ENCODE results near the gene EEPD1. TPM values are rescaled to one million over a fixed set of nuclear protein-coding genes. Genes with fewer than 3 reads are reported as not detected.
"Not testable (repeated sequence)": the region's sequence is repeated elsewhere in the genome, so short reads cannot be mapped to it uniquely, and the experiment has no call there.

The EEPD1 gene
- total RNA-seq, 1 donor from 2014 or later = 12.5 TPM

GRCh38 chr7:36317276-36317675 is 164.2 kb downstream of the EEPD1 start:
- Histone ChIP-seq H3K27ac (ENCODE audit: low read depth, low read length) (no peak overlapping the region), H3K9ac (ENCODE audit: low read depth in 1 of 3, low read length in 3 of 3) (no peak overlapping the region), H3K27me3 (ENCODE audit: control insufficient read depth in 3 of 3, insufficient read depth in 3 of 3, low read length in 3 of 3) (no peaks in the 10 kb centered on the region), H3K4me3 (ENCODE audit: low read length in 3 of 3) (no peak overlapping the region), H3K9me3 (ENCODE audit: control insufficient read depth in 3 of 3, low read length in 3 of 3) (no peaks in the 10 kb centered on the region), H3K36me3 (ENCODE audit: control insufficient read depth in 3 of 3, insufficient read depth in 3 of 3, low read length in 3 of 3) (no peaks in the 10 kb centered on the region), H3K4me1 (ENCODE audit: control insufficient read depth in 3 of 3, insufficient read depth in 3 of 3, low read length in 3 of 3) (peaks cover 0 to 3% (median 3%) of the 10 kb centered on the region in 3 donors)

GRCh38 chr7:36318116-36318515 is 165.1 kb downstream of the EEPD1 start:
- Histone ChIP-seq H3K9ac (ENCODE audit: low read depth in 1 of 3, low read length in 3 of 3) (no peak overlapping the region), H3K27ac (ENCODE audit: low read depth, low read length) (no peak overlapping the region), H3K9me3 (ENCODE audit: control insufficient read depth in 3 of 3, low read length in 3 of 3) (no peaks in the 10 kb centered on the region), H3K4me1 (ENCODE audit: control insufficient read depth in 3 of 3, insufficient read depth in 3 of 3, low read length in 3 of 3) (peaks cover 0 to 3% (median 3%) of the 10 kb centered on the region in 3 donors), H3K36me3 (ENCODE audit: control insufficient read depth in 3 of 3, insufficient read depth in 3 of 3, low read length in 3 of 3) (no peaks in the 10 kb centered on the region), H3K4me3 (ENCODE audit: low read length in 3 of 3) (no peak overlapping the region), H3K27me3 (ENCODE audit: control insufficient read depth in 3 of 3, insufficient read depth in 3 of 3, low read length in 3 of 3) (no peaks in the 10 kb centered on the region)

- H3K27me3 ChIP-seq (ENCODE audit: control insufficient read depth in 3 of 3, insufficient read depth in 3 of 3, low read length in 3 of 3); H3K4me3 ChIP-seq (ENCODE audit: low read length in 3 of 3); H3K36me3 ChIP-seq (ENCODE audit: control insufficient read depth in 3 of 3, insufficient read depth in 3 of 3, low read length in 3 of 3); H3K4me1 ChIP-seq (ENCODE audit: control insufficient read depth in 3 of 3, insufficient read depth in 3 of 3, low read length in 3 of 3); H3K27ac ChIP-seq (ENCODE audit: low read depth, low read length); H3K9me3 ChIP-seq (ENCODE audit: control insufficient read depth in 3 of 3, low read length in 3 of 3); H3K9ac ChIP-seq (ENCODE audit: low read depth in 1 of 3, low read length in 3 of 3): not testable (repeated sequence)
These were observed 168.2 kb downstream of the EEPD1 start for GRCh38 chr7:36321284-36321683.

- Histone ChIP-seq H3K9me3 (ENCODE audit: control insufficient read depth in 3 of 3, low read length in 3 of 3) (no peaks in the 10 kb centered on the region), H3K4me1 (ENCODE audit: control insufficient read depth in 3 of 3, insufficient read depth in 3 of 3, low read length in 3 of 3) (no peaks in the 10 kb centered on the region), H3K27ac (ENCODE audit: low read depth, low read length) (no peak overlapping the region), H3K9ac (ENCODE audit: low read depth in 1 of 3, low read length in 3 of 3) (no peak overlapping the region), H3K27me3 (ENCODE audit: control insufficient read depth in 3 of 3, insufficient read depth in 3 of 3, low read length in 3 of 3) (no peaks in the 10 kb centered on the region), H3K36me3 (ENCODE audit: control insufficient read depth in 3 of 3, insufficient read depth in 3 of 3, low read length in 3 of 3) (no peaks in the 10 kb centered on the region), H3K4me3 (ENCODE audit: low read length in 3 of 3) (no peak overlapping the region)
These were observed 183.3 kb downstream of the EEPD1 start for GRCh38 chr7:36336390-36336789.

GRCh38 chr7:36338256-36338655 is 185.2 kb downstream of the EEPD1 start:
- Histone ChIP-seq H3K9me3 (ENCODE audit: control insufficient read depth in 3 of 3, low read length in 3 of 3) (no peaks in the 10 kb centered on the region), H3K4me1 (ENCODE audit: control insufficient read depth in 3 of 3, insufficient read depth in 3 of 3, low read length in 3 of 3) (no peaks in the 10 kb centered on the region), H3K4me3 (ENCODE audit: low read length in 3 of 3) (no peak overlapping the region), H3K9ac (ENCODE audit: low read depth in 1 of 3, low read length in 3 of 3) (no peak overlapping the region), H3K27ac (ENCODE audit: low read depth, low read length) (no peak overlapping the region), H3K36me3 (ENCODE audit: control insufficient read depth in 3 of 3, insufficient read depth in 3 of 3, low read length in 3 of 3) (no peaks in the 10 kb centered on the region), H3K27me3 (ENCODE audit: control insufficient read depth in 3 of 3, insufficient read depth in 3 of 3, low read length in 3 of 3) (no peaks in the 10 kb centered on the region)

- H3K27ac ChIP-seq (ENCODE audit: low read depth, low read length) = no peak overlapping the region
- H3K9ac ChIP-seq (ENCODE audit: low read depth in 1 of 3, low read length in 3 of 3) = no peak overlapping the region
- H3K9me3 ChIP-seq (ENCODE audit: control insufficient read depth in 3 of 3, low read length in 3 of 3) = no peaks in the 10 kb centered on the region
- no peaks in the 10 kb centered on the region for H3K4me1 ChIP-seq (ENCODE audit: control insufficient read depth in 3 of 3, insufficient read depth in 3 of 3, low read length in 3 of 3)
- H3K27me3 ChIP-seq (ENCODE audit: control insufficient read depth in 3 of 3, insufficient read depth in 3 of 3, low read length in 3 of 3) = no peaks in the 10 kb centered on the region
- H3K4me3 ChIP-seq (ENCODE audit: low read length in 3 of 3) = no peak overlapping the region
- no peaks in the 10 kb centered on the region for H3K36me3 ChIP-seq (ENCODE audit: control insufficient read depth in 3 of 3, insufficient read depth in 3 of 3, low read length in 3 of 3)
These were observed 190.5 kb downstream of the EEPD1 start for GRCh38 chr7:36343548-36343947.

- Histone ChIP-seq H3K9me3 (ENCODE audit: control insufficient read depth in 3 of 3, low read length in 3 of 3) (no peaks in the 10 kb centered on the region), H3K27me3 (ENCODE audit: control insufficient read depth in 3 of 3, insufficient read depth in 3 of 3, low read length in 3 of 3) (no peaks in the 10 kb centered on the region), H3K36me3 (ENCODE audit: control insufficient read depth in 3 of 3, insufficient read depth in 3 of 3, low read length in 3 of 3) (no peaks in the 10 kb centered on the region), H3K4me1 (ENCODE audit: control insufficient read depth in 3 of 3, insufficient read depth in 3 of 3, low read length in 3 of 3) (no peaks in the 10 kb centered on the region), H3K9ac (ENCODE audit: low read depth in 1 of 3, low read length in 3 of 3) (no peak overlapping the region), H3K27ac (ENCODE audit: low read depth, low read length) (no peak overlapping the region), H3K4me3 (ENCODE audit: low read length in 3 of 3) (no peak overlapping the region)
These were observed 191.6 kb downstream of the EEPD1 start for GRCh38 chr7:36344622-36345021.

- Histone ChIP-seq H3K9me3 (ENCODE audit: control insufficient read depth in 3 of 3, low read length in 3 of 3) (no peaks in the 10 kb centered on the region), H3K4me1 (ENCODE audit: control insufficient read depth in 3 of 3, insufficient read depth in 3 of 3, low read length in 3 of 3) (no peaks in the 10 kb centered on the region), H3K27ac (ENCODE audit: low read depth, low read length) (no peak overlapping the region), H3K36me3 (ENCODE audit: control insufficient read depth in 3 of 3, insufficient read depth in 3 of 3, low read length in 3 of 3) (no peaks in the 10 kb centered on the region), H3K4me3 (ENCODE audit: low read length in 3 of 3) (no peak overlapping the region), H3K27me3 (ENCODE audit: control insufficient read depth in 3 of 3, insufficient read depth in 3 of 3, low read length in 3 of 3) (no peaks in the 10 kb centered on the region), H3K9ac (ENCODE audit: low read depth in 1 of 3, low read length in 3 of 3) (no peak overlapping the region)
These were observed 193.3 kb downstream of the EEPD1 start for GRCh38 chr7:36346260-36346831.

GRCh38 chr7:36348256-36348655 is 195.2 kb downstream of the EEPD1 start:
- Histone ChIP-seq H3K4me1 (ENCODE audit: control insufficient read depth in 3 of 3, insufficient read depth in 3 of 3, low read length in 3 of 3) (no peaks in the 10 kb centered on the region), H3K36me3 (ENCODE audit: control insufficient read depth in 3 of 3, insufficient read depth in 3 of 3, low read length in 3 of 3) (no peaks in the 10 kb centered on the region), H3K9me3 (ENCODE audit: control insufficient read depth in 3 of 3, low read length in 3 of 3) (no peaks in the 10 kb centered on the region), H3K27me3 (ENCODE audit: control insufficient read depth in 3 of 3, insufficient read depth in 3 of 3, low read length in 3 of 3) (no peaks in the 10 kb centered on the region), H3K4me3 (ENCODE audit: low read length in 3 of 3) (no peak overlapping the region), H3K9ac (ENCODE audit: low read depth in 1 of 3, low read length in 3 of 3) (no peak overlapping the region), H3K27ac (ENCODE audit: low read depth, low read length) (no peak overlapping the region)

GRCh38 chr7:36348771-36349170 is 195.7 kb downstream of the EEPD1 start:
- Histone ChIP-seq H3K9ac (ENCODE audit: low read depth in 1 of 3, low read length in 3 of 3) (no peak overlapping the region), H3K4me1 (ENCODE audit: control insufficient read depth in 3 of 3, insufficient read depth in 3 of 3, low read length in 3 of 3) (no peaks in the 10 kb centered on the region), H3K9me3 (ENCODE audit: control insufficient read depth in 3 of 3, low read length in 3 of 3) (no peaks in the 10 kb centered on the region), H3K27me3 (ENCODE audit: control insufficient read depth in 3 of 3, insufficient read depth in 3 of 3, low read length in 3 of 3) (no peaks in the 10 kb centered on the region), H3K27ac (ENCODE audit: low read depth, low read length) (no peak overlapping the region), H3K4me3 (ENCODE audit: low read length in 3 of 3) (no peak overlapping the region), H3K36me3 (ENCODE audit: control insufficient read depth in 3 of 3, insufficient read depth in 3 of 3, low read length in 3 of 3) (no peaks in the 10 kb centered on the region)

- Histone ChIP-seq H3K9me3 (ENCODE audit: control insufficient read depth in 3 of 3, low read length in 3 of 3) (no peaks in the 10 kb centered on the region), H3K9ac (ENCODE audit: low read depth in 1 of 3, low read length in 3 of 3) (no peak overlapping the region), H3K4me1 (ENCODE audit: control insufficient read depth in 3 of 3, insufficient read depth in 3 of 3, low read length in 3 of 3) (peaks cover 0 to 6% (median 2%) of the 10 kb centered on the region in 3 donors), H3K36me3 (ENCODE audit: control insufficient read depth in 3 of 3, insufficient read depth in 3 of 3, low read length in 3 of 3) (no peaks in the 10 kb centered on the region), H3K27me3 (ENCODE audit: control insufficient read depth in 3 of 3, insufficient read depth in 3 of 3, low read length in 3 of 3) (no peaks in the 10 kb centered on the region), H3K4me3 (ENCODE audit: low read length in 3 of 3) (no peak overlapping the region), H3K27ac (ENCODE audit: low read depth, low read length) (no peak overlapping the region)
These were observed 196.6 kb downstream of the EEPD1 start for GRCh38 chr7:36349626-36350025.

Measured in skeletal muscle tissue (tissue), 4 donors.